Measurements from ENCODE around the gene CDX1.

The CDX1 gene

DNA sequence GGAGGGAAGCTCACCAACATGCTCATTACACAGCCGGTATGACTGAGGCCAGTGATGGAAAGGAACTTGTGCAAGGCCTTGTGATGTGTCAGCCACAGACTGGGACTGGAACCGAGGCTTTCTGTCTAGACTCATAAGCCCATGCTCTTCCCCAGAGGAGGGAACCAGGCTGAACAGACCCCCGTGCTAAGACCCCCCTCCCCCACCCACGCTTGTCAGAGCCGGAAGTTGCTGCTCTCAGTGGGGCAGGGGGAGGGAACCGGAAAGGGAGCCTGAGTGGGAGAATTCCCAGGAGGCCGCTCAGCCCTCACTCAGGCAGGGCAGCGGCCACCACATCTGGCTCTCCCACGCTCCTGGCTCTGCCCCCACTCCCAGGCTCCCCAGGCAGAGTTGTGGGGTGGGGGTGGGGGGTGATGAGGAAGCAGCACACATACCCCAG, 6.8 kb upstream of the CDX1 start:
- Histone ChIP-seq H3K4me1 (ENCODE audit: insufficient read depth, low read length) (peaks cover 6% of the 10 kb centered on the region; the same call in 1 of the 2 replicates), H3K9ac (ENCODE audit: low read depth, low read length) (no peak overlapping the region), H3K9me3 (ENCODE audit: insufficient read depth, low read depth, low read length) (no peaks in the 10 kb centered on the region), H3K36me3 (ENCODE audit: insufficient read depth, low read depth, low read length) (no peaks in the 10 kb centered on the region), H3K27me3 (ENCODE audit: insufficient read depth, low read length) (peaks cover 22% of the 10 kb centered on the region), H3K4me3 (ENCODE audit: low read length) (no peak overlapping the region), H3K27ac (ENCODE audit: low read length) (no peak overlapping the region)

GRCh38 chr5:150160448-150161081, 6.0 kb upstream of the CDX1 start:
- no peak overlapping the region for H3K27ac ChIP-seq (ENCODE audit: low read length)
- no peak overlapping the region for H3K9ac ChIP-seq (ENCODE audit: low read depth, low read length)
- no peaks in the 10 kb centered on the region; the same call in 1 of the 2 replicates for H3K4me1 ChIP-seq (ENCODE audit: insufficient read depth, low read length)
- H3K27me3 ChIP-seq (ENCODE audit: insufficient read depth, low read length) = peaks cover 30% of the 10 kb centered on the region
- H3K36me3 ChIP-seq (ENCODE audit: insufficient read depth, low read depth, low read length) = no peaks in the 10 kb centered on the region
- H3K9me3 ChIP-seq (ENCODE audit: insufficient read depth, low read depth, low read length) = no peaks in the 10 kb centered on the region
- no peak overlapping the region for H3K4me3 ChIP-seq (ENCODE audit: low read length)

DNA sequence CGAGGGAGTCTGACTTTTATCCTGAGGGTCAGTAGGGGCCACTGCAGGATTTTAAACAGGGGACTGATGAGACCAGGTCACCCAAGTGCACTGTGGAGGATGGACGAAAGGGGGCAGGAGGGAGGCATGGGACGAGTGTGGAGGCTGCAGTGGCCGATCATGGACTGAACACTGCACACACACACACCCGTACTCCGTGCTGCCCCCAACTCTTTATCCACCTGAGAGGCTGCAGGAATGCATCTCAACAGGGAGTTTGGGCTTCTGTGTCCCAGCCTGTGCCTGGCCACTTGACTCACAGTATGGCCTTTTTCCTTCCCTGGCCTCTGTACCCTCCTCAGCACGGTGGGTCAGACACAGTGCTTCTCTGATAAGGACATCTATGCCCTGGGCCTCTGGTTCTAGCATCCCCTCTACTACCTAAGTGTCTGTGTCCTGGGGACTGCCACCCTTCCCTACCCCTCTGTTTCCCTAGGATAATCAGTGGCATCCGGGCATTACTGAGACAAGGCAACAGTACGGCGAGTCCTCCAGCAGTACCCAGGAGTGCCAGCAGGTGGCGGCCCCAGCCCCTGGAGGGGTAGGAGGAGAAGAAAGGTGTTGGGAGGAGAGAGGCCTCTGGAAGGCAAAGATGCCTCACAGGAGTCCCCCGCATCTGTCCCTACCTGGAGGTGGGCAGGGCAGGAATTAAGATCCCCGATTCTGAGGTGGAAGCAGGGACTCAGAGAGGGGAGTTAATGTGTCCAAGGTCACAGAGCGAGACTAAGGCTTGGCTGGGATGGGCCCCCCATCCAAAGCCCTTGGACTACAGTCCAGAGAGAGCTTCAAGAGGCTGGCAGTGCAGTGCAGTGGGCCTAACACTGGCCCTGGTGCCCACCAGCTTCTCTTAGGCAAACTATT, 5.1 kb upstream of the CDX1 start:
- Histone ChIP-seq H3K36me3 (ENCODE audit: insufficient read depth, low read depth, low read length) (no peaks in the 10 kb centered on the region), H3K27me3 (ENCODE audit: insufficient read depth, low read length) (peaks cover 39% of the 10 kb centered on the region), H3K4me1 (ENCODE audit: insufficient read depth, low read length) (peaks cover 2% of the 10 kb centered on the region; the same call in 1 of the 2 replicates), H3K27ac (ENCODE audit: low read length) (no peak overlapping the region), H3K9ac (ENCODE audit: low read depth, low read length) (no peak overlapping the region), H3K9me3 (ENCODE audit: insufficient read depth, low read depth, low read length) (no peaks in the 10 kb centered on the region), H3K4me3 (ENCODE audit: low read length) (peak overlapping the region; percentile 52; the same call in 1 of the 2 replicates)

DNA sequence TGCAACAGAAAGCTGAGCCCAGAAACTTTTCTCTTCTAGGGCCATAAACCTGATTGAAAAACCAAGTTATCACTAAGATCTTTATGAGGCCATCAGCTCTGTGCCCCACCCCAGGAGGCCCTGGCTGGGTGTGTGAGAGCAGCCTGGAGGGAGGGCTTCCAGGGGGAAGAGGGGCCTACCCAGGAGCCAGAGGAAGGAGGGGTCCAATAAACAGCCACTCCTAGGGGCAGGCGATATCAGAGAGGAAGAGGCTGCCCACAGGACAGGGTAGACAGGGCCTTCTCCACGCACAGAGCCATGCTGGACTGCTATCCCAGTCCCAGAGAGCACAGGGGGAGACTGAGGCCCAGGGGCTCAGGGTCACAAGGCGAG, 4.5 kb upstream of the CDX1 start:
- H3K4me3 ChIP-seq (ENCODE audit: low read length) = no peak overlapping the region
- peaks cover 45% of the 10 kb centered on the region for H3K27me3 ChIP-seq (ENCODE audit: insufficient read depth, low read length)
- H3K9me3 ChIP-seq (ENCODE audit: insufficient read depth, low read depth, low read length) = no peaks in the 10 kb centered on the region
- no peak overlapping the region for H3K27ac ChIP-seq (ENCODE audit: low read length)
- no peak overlapping the region for H3K9ac ChIP-seq (ENCODE audit: low read depth, low read length)
- no peaks in the 10 kb centered on the region for H3K36me3 ChIP-seq (ENCODE audit: insufficient read depth, low read depth, low read length)
- peaks cover 2% of the 10 kb centered on the region; the same call in 1 of the 2 replicates for H3K4me1 ChIP-seq (ENCODE audit: insufficient read depth, low read length)

GRCh38 chr5:150163035-150163434, 3.5 kb upstream of the CDX1 start:
- no peaks in the 10 kb centered on the region for H3K36me3 ChIP-seq (ENCODE audit: insufficient read depth, low read depth, low read length)
- peaks cover 5% of the 10 kb centered on the region for H3K4me1 ChIP-seq (ENCODE audit: insufficient read depth, low read length)
- no peak overlapping the region for H3K27ac ChIP-seq (ENCODE audit: low read length)
- H3K27me3 ChIP-seq (ENCODE audit: insufficient read depth, low read length) = peaks cover 55% of the 10 kb centered on the region
- H3K9me3 ChIP-seq (ENCODE audit: insufficient read depth, low read depth, low read length) = no peaks in the 10 kb centered on the region
- no peak overlapping the region for H3K9ac ChIP-seq (ENCODE audit: low read depth, low read length)
- no peak overlapping the region for H3K4me3 ChIP-seq (ENCODE audit: low read length)

DNA sequence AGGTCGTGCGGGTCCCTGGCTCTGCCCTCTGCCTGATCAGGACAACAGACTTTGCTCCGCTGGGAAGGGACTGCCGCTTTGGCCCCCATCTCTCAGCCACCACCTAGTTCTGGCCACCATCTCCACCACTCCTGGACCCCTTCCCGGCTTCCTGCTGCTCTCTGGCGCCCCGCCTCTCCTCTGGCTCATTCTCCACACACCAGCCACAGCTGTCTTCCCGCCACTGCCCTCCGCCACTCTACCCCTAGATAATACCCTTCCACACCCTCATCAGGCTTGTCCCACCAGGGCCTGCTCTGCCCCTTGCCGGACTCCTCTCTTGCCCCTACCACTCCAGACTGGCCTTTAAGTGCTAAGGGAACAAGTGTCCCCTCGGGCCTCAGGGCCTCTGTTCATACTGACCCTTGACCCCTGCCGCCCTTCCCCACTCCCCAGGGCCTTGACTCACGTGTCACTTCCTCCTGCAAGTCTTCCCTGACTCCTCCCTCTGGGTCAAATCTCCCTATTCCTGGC, 3.0 kb upstream of the CDX1 start:
- Histone ChIP-seq H3K4me1 (ENCODE audit: insufficient read depth, low read length) (peaks cover 5% of the 10 kb centered on the region), H3K27ac (ENCODE audit: low read length) (no peak overlapping the region), H3K9me3 (ENCODE audit: insufficient read depth, low read depth, low read length) (no peaks in the 10 kb centered on the region), H3K4me3 (ENCODE audit: low read length) (no peak overlapping the region), H3K9ac (ENCODE audit: low read depth, low read length) (no peak overlapping the region), H3K27me3 (ENCODE audit: insufficient read depth, low read length) (peaks cover 60% of the 10 kb centered on the region), H3K36me3 (ENCODE audit: insufficient read depth, low read depth, low read length) (no peaks in the 10 kb centered on the region)

DNA sequence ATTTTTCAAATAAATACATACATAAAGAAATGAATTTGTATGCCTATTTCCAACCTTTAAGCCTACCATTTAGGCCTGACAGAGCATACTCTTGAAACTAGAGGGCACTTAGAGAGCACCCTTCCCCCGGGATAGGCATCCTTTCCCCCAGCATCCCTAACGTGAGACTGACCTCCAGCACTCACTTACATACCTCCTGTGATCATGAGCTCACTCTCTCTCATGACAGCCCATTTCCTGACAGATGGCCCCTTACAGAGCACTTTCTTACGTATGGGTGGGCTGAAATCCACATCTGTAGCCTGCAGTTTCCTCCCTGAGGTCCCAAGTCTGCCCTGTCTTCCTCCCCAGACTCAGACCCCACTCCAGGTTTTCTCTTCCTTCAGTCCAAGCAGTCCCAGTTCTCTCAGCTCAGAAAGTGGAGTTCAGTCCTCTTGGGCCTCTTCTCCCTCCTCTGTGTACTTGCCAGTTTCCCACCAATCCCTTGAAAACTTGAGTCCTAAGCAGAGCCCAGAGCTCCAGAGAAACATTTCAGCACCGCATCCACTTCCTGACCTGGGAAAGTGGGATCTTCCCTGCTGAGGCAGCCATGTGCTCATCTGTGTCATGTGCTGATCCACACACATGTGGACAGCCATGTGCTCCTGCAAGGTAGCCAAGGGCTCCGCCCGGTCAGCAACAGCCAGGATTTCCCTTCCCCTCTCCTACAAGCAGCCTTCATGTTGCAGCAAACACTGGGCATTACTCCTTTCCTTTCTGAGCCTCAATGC, 2.2 kb upstream of the CDX1 start:
- Histone ChIP-seq H3K27me3 (ENCODE audit: insufficient read depth, low read length) (peaks cover 68% of the 10 kb centered on the region), H3K36me3 (ENCODE audit: insufficient read depth, low read depth, low read length) (no peaks in the 10 kb centered on the region), H3K4me3 (ENCODE audit: low read length) (no peak overlapping the region), H3K9ac (ENCODE audit: low read depth, low read length) (no peak overlapping the region), H3K9me3 (ENCODE audit: insufficient read depth, low read depth, low read length) (no peaks in the 10 kb centered on the region), H3K27ac (ENCODE audit: low read length) (no peak overlapping the region), H3K4me1 (ENCODE audit: insufficient read depth, low read length) (peaks cover 5% of the 10 kb centered on the region)

DNA sequence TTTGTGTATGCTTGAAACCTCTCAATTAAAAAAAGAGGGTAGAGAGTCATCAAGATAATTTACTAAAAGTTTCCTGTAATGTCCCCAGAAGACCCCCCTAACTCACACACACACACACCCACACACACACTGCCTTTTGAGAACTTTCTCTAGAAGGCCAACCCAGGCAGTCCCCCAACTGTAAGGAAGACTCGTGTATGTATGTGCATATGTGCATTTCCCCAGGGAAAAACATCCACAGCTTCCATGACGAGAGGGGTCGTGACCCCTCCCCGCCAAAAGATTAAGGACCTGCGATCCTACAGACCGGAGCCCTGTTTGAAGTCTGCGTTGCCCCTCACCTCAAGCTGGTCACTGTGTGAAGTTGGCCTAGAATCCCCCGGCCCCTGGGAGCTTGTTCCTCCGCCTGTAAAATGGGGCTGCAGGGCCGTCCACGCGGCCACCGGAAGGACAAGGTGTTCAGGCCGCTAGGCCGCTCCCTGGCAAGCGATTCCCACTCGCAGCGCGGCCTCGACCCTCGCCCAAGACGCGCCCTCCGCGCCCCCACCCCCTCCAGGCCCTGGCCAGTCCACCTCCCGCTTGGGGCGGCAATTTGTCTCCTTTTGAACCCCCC, 435 bp upstream of the CDX1 start:
- H3K9me3 ChIP-seq (ENCODE audit: insufficient read depth, low read depth, low read length) = no peaks in the 10 kb centered on the region
- peaks cover 5% of the 10 kb centered on the region for H3K4me1 ChIP-seq (ENCODE audit: insufficient read depth, low read length)
- no peaks in the 10 kb centered on the region for H3K36me3 ChIP-seq (ENCODE audit: insufficient read depth, low read depth, low read length)
- no peak overlapping the region for H3K27ac ChIP-seq (ENCODE audit: low read length)
- H3K4me3 ChIP-seq (ENCODE audit: low read length) = no peak overlapping the region
- peaks cover 86% of the 10 kb centered on the region for H3K27me3 ChIP-seq (ENCODE audit: insufficient read depth, low read length)
- no peak overlapping the region for H3K9ac ChIP-seq (ENCODE audit: low read depth, low read length)

GRCh38 chr5:150167512-150167850, 903 bp downstream of the CDX1 start:
- H3K27me3 ChIP-seq (ENCODE audit: insufficient read depth, low read length) = peaks cover 96% of the 10 kb centered on the region
- H3K36me3 ChIP-seq (ENCODE audit: insufficient read depth, low read depth, low read length) = no peaks in the 10 kb centered on the region
- H3K9ac ChIP-seq (ENCODE audit: low read depth, low read length) = no peak overlapping the region

DNA sequence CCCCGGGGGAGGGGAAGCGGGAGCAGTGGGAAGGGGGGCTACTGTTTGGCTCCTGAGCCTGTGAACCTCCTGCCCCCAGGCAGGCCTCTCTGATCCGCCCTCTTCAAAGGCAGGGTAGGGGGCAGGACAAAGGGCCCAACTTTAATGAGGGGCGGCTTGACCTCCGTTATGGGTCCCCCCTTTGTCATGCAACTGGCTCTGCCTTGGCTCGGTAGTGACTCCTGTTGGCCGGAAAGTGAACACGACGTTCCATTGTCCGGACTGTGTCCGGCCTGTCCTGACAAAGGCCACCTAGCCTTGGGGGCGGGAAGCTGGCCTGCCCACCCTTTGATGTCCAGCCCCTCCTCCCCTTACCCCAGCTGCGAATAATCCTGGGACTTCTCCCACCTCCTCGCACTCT, 1.3 kb downstream of the CDX1 start:
- Histone ChIP-seq H3K4me3 (ENCODE audit: low read length) (no peak overlapping the region), H3K9ac (ENCODE audit: low read depth, low read length) (no peak overlapping the region), H3K36me3 (ENCODE audit: insufficient read depth, low read depth, low read length) (no peaks in the 10 kb centered on the region), H3K27me3 (ENCODE audit: insufficient read depth, low read length) (peaks cover 100% of the 10 kb centered on the region), H3K27ac (ENCODE audit: low read length) (no peak overlapping the region), H3K4me1 (ENCODE audit: insufficient read depth, low read length) (peaks cover 5% of the 10 kb centered on the region; the same call in 1 of the 2 replicates), H3K9me3 (ENCODE audit: insufficient read depth, low read depth, low read length) (no peaks in the 10 kb centered on the region)

More at GRCh38 chr5:150167512-150167850, 903 bp downstream of the CDX1 start:
- Histone ChIP-seq H3K4me3 (ENCODE audit: low read length) (no peak overlapping the region; the same call in 1 of the 2 replicates), H3K4me1 (ENCODE audit: insufficient read depth, low read length) (peaks cover 5% of the 10 kb centered on the region; the same call in 1 of the 2 replicates), H3K27ac (ENCODE audit: low read length) (no peak overlapping the region), H3K9me3 (ENCODE audit: insufficient read depth, low read depth, low read length) (no peaks in the 10 kb centered on the region)

DNA sequence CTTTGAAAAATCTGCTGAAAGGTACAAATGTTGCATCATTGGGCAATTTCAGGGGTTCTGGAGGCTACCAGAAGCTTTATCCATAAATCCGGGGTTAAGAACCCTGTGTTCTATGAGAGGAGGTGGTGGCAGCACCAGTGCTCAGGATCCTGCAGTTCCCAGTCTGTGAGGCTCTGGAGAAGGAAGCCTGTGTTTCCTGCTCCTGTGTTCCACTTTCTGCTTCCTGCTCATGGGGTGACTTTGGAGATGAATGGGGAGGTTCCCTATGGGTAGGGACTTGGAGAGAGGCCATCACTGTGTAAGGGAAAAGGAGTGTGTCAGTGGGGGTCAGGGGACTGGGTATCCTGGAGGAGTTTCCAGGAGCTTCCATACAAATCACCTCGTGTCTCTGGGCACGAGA, 2.3 kb downstream of the CDX1 start:
- no peaks in the 10 kb centered on the region for H3K9me3 ChIP-seq (ENCODE audit: insufficient read depth, low read depth, low read length)
- H3K9ac ChIP-seq (ENCODE audit: low read depth, low read length) = no peak overlapping the region
- no peak overlapping the region for H3K4me3 ChIP-seq (ENCODE audit: low read length)
- no peaks in the 10 kb centered on the region for H3K36me3 ChIP-seq (ENCODE audit: insufficient read depth, low read depth, low read length)
- H3K27ac ChIP-seq (ENCODE audit: low read length) = no peak overlapping the region
- H3K4me1 ChIP-seq (ENCODE audit: insufficient read depth, low read length) = peaks cover 5% of the 10 kb centered on the region; the same call in 1 of the 2 replicates
- peaks cover 100% of the 10 kb centered on the region for H3K27me3 ChIP-seq (ENCODE audit: insufficient read depth, low read length)

All from iPS-20b (cell line).